Gastrocnemius medialis (tissue), 4 donors: Measurements from ENCODE around the gene ZFP92.

Experiments
- CTCF ChIP-seq, 5 experiments: fragments of 450-650 bp in 3 of 5; fragments of 200-600 bp in 2 of 5; sonication (generic) in 2 of 5; IDR thresholded peaks in 4 of 5; conservative IDR thresholded peaks in 1 of 5; 1 replicate in 4 of 5; 2 replicates in 1 of 5; pipeline ENCODE4 v1.5.1; 2016 to 2019; ENCODE audit warnings: antibody characterized with exemption in 5 of 5, mild to moderate bottlenecking in 3 of 5, moderate library complexity in 3 of 5
- POLR2A ChIP-seq, 2 donors: fragments of 450-650 bp; IDR thresholded peaks; one replicate each; pipeline ENCODE4 v1.6.1; 2017; ENCODE audit warnings: antibody characterized with exemption in 2 of 2, mild to moderate bottlenecking in 2 of 2, moderate library complexity in 2 of 2

GRCh38 chrX:153434801-153435200 is 23.5 kb downstream of the ZFP92 start:
- TF ChIP-seq POLR2A (IDR thresholded peaks at IDR 0.05), result no peak
- TF ChIP-seq CTCF (IDR thresholded peaks at IDR 0.05 in 4 of 5, conservative IDR thresholded peaks at IDR 0.05 in 1 of 5), result no peak
